ENCODE data around the gene BTBD6. TPM values are rescaled to one million over a fixed set of nuclear protein-coding genes. Genes with fewer than 3 reads are reported as not detected.

The BTBD6 gene
- total RNA-seq (2014; rRNA removed; shearing (Covaris generic)): 11.6 and 12.1 TPM in 2 replicates
- 2.2 and 3.2 TPM in 2 replicates for polyA plus RNA-seq (2016; fragmentation: Nextera tagmentation; extraction: Ambion mirVana)
- long read RNA-seq, partial matches to known transcripts: 0 of 2 reads
- long read RNA-seq, other reads (novel, unspliced or antisense): 1 of 2 reads

- Histone ChIP-seq H3F3A (replicated peaks; ENCODE audit: low read depth) (0 out of 2 replicates have a peak, but pooled peaks cover 15% of the 10 kb centered on the region), H3K79me2 (replicated peaks; ENCODE audit: insufficient read depth) (peaks cover 5% of the 10 kb centered on the region; the same call in 1 of the 2 replicates), H4K20me1 (replicated peaks; ENCODE audit: insufficient read depth) (peaks cover 6% of the 10 kb centered on the region), H3K27ac (ENCODE audit: low read depth) (no peak within 1 kb of the TSS), H3K4me3 (peak within 1 kb of the TSS; percentile 72), H3K4me1 (ENCODE audit: insufficient read depth) (no peaks in the 10 kb centered on the region), H3K27me3 (ENCODE audit: insufficient read depth) (no peaks in the 10 kb centered on the region), H2AFZ (peak within 1 kb of the TSS; percentile 93), H3K36me3 (ENCODE audit: insufficient read depth) (no peaks in the 10 kb centered on the region), H3K9me2 (ENCODE audit: insufficient read depth) (no peaks in the 10 kb centered on the region), H3K4me2 (peak within 1 kb of the TSS; percentile 92)
- Mint-ChIP-seq H3K4me3 (peak within 1 kb of the TSS; percentile 78), H3K9me3 (no peaks in the 10 kb centered on the region), H3K36me3 (ENCODE audit: low read depth) (peaks cover 16% of the 10 kb centered on the region), H3K4me1 (no peaks in the 10 kb centered on the region; the same call in 2 of the 3 replicates), H3K27me3 (ENCODE audit: insufficient read depth, low read depth, poor library complexity) (peaks cover 15% of the 10 kb centered on the region), H3K27ac (no peak within 1 kb of the TSS)
- DNase-seq (ENCODE audit: low spot score) (peak; percentile 84), ATAC-seq (peak; percentile 79)
- peak; percentile 69 for TF ChIP-seq CREB1 (CRISPR knock-in tag; IDR thresholded peaks at IDR 0.05; ENCODE audit: low read depth)
- no peak for TF ChIP-seq JUNB (IDR thresholded peaks at IDR 0.05; ENCODE audit: unreplicated experiment)
These were observed at the start of gene BTBD6 for GRCh38 chr14:105248368-105249181. Gene BTBD6 (plus strand): TSS chr14:105248533. CDS start chr14:105248712, 179 bp downstream.

GRCh38 chr14:105198588-105198987 lies 49.7 kb upstream of the BTBD6 start:
- Histone ChIP-seq H3K4me3 (no peak overlapping the region), H3F3A (replicated peaks; ENCODE audit: low read depth) (no peaks in the 10 kb centered on the region), H3K4me2 (no peak overlapping the region), H3K79me2 (replicated peaks; ENCODE audit: insufficient read depth) (no peaks in the 10 kb centered on the region), H3K27me3 (ENCODE audit: insufficient read depth) (peaks cover 14% of the 10 kb centered on the region; the same call in 1 of the 2 replicates), H3K36me3 (ENCODE audit: insufficient read depth) (no peaks in the 10 kb centered on the region), H3K4me1 (ENCODE audit: insufficient read depth) (no peaks in the 10 kb centered on the region; the same call in 1 of the 2 replicates), H3K9me2 (ENCODE audit: insufficient read depth) (no peaks in the 10 kb centered on the region), H2AFZ (no peak overlapping the region), H3K27ac (ENCODE audit: low read depth) (no peak overlapping the region), H4K20me1 (replicated peaks; ENCODE audit: insufficient read depth) (no peaks in the 10 kb centered on the region)
- DNase-seq (ENCODE audit: low spot score) (no peak), ATAC-seq (no peak)
- Mint-ChIP-seq H3K27me3 (ENCODE audit: insufficient read depth, low read depth, poor library complexity) (peaks cover 30% of the 10 kb centered on the region), H3K36me3 (ENCODE audit: low read depth) (no peaks in the 10 kb centered on the region), H3K9me3 (no peaks in the 10 kb centered on the region), H3K4me1 (peaks cover 14% of the 10 kb centered on the region; the same call in 2 of the 3 replicates), H3K27ac (no peak overlapping the region), H3K4me3 (no peak overlapping the region)
- TF ChIP-seq ZNF114 (CRISPR knock-in tag; IDR thresholded peaks at IDR 0.05): no peak
- no peak for TF ChIP-seq CTCF (conservative IDR thresholded peaks at IDR 0.05; ENCODE audit: low read depth in 2 of 2)
- no peak for TF ChIP-seq CREB1 (CRISPR knock-in tag; IDR thresholded peaks at IDR 0.05; ENCODE audit: low read depth)
- no peak for TF ChIP-seq REST (IDR thresholded peaks at IDR 0.05; ENCODE audit: unreplicated experiment)
- TF ChIP-seq JUNB (IDR thresholded peaks at IDR 0.05; ENCODE audit: unreplicated experiment): no peak
- no peak for TF ChIP-seq STAT1 (IDR thresholded peaks at IDR 0.05; ENCODE audit: unreplicated experiment)
- TF ChIP-seq EZH2 (IDR thresholded peaks at IDR 0.05; ENCODE audit: low read depth, unreplicated experiment): no peak
